NCI-H69 (cell line): ENCODE results near the gene SCNM1.
"Not testable (repeated sequence)": the region's sequence is repeated elsewhere in the genome, so short reads cannot be mapped to it uniquely, and the experiment has no call there.

Experiments used
- DNase-seq: peaks from one replicate; lab custom pipeline; 2025; lab: John Stamatoyannopoulos, UW

The SCNM1 gene

GRCh38 chr1:151193304-151193703, 27.4 kb downstream of the SCNM1 start:
- DNase-seq: no peak

DNA sequence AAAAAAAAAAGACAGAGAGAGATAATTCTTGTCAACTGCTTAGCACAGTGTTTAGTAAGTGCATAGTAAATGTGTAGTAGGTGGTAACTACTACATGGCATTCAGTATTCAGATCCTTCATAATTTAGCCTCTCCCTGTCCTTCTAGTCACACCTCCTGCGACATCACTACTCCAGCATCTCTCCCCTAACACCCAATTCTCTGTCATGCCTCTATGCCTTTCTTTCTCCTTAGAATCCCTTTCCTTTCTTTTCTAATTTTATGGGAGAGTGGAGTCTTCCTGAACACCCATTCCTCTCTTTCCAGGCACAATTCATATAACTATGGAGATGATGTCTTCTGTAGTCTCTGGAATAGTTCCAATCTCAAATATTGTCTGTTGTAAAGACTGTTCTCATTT, 27.9 kb downstream of the SCNM1 start:
- no peak for DNase-seq

- DNase-seq: peak; percentile 60
Observed at GRCh38 chr1:151194894-151195594, 29.1 kb downstream of the SCNM1 start.

- peak; percentile 91 for DNase-seq
Observed at GRCh38 chr1:151196292-151196800, 30.4 kb downstream of the SCNM1 start.

DNA sequence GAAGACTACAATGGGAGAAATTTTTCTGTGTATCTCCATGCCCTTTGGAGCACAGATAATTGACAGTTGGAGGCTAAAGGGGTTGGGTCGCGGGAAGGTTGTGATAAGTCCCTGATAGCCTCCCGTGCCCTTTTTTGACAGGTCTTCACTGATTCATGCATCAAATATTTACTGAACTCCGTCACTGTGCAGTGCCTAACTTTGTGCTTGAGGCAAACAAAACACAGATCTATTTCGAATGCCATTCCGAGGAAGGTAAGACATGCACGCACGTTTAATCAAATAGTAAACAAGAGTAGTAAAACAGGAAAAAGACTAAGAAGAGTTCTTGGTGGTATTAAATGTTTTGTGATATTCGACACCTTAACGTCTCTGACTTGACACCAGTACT, 31.9 kb downstream of the SCNM1 start:
- peak; percentile 65 for DNase-seq

DNA sequence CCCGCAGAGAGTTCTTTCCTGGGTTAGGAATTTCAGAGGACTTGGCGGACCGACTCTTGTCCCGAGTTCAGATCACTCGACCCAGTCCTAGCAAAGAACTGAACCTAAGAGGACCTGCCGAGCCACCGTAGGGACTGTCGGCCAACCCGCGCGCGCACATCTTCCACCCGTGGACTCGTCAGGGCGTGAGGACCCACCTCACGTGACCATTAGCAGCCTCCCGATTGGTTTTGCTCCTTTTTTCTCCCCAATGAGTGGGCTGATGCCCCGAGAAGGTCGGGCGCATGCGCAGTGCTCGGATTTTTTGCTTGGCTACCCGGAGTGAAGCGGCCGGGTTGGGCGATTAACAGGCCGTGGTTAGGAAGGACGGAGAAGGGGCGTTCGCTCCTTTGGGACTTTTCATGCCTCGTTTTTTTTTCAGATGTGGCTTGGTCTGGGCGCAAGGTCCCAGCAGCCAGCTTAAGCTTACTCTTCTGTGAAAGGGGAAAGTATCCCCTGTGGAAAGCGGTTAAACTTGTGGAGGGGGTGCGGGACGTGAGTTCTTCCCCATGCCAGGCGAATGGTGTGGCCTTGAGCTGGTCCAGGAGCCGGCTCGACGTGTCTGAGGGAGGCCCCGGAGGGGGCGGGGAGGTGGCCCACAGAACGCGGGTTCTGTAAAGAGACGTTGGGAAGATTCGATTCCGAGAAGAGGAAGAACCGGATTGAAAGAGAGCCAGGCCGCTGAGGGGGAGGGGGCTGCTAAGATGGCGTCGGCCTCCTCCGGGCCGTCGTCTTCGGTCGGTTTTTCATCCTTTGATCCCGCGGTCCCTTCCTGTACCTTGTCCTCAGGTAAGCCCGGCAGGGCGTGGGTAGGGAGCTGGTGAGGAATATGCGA, 32.5 kb downstream of the SCNM1 start, which contains the start of gene PIP5K1A:
PIP5K1A (plus strand) TSS at position 299 of the 874 bp plus-strand sequence; CDS start at position 744, 445 bp downstream.
- peak; percentile 99 for DNase-seq

DNA sequence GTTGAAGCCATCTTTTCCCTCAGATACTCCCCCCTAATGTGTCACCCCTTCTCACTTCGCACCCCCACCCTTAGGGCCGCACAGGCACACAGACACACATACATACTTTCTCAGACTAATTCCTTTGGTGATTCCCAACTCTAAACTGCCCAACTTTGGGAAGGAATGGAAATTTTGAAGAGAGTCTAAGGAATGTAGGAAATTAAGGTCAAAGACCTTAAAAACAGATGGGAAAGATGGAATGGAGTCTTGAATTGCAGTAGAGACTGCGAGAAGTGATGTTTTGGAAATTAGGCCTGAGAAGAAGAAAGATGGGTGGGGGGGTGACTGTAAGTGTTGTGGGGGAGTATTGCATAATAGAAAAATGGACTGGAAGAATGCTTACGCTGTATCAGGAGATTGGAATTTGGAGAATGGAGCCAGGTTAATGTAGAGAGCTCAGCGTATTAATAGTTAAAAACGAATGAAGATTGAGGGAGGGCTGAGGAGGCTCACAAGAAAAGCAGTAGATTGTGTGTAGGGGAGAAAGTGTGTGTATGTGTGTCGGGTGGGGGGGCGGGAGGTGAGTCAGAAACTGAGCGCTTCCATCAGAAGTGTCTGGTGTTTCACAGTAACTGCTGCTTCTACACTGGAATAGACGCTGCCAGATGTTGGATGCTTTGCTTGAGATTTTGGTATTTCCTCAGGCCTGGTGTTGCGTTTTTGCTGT, 34.1 kb downstream of the SCNM1 start:
- DNase-seq: no peak

DNA sequence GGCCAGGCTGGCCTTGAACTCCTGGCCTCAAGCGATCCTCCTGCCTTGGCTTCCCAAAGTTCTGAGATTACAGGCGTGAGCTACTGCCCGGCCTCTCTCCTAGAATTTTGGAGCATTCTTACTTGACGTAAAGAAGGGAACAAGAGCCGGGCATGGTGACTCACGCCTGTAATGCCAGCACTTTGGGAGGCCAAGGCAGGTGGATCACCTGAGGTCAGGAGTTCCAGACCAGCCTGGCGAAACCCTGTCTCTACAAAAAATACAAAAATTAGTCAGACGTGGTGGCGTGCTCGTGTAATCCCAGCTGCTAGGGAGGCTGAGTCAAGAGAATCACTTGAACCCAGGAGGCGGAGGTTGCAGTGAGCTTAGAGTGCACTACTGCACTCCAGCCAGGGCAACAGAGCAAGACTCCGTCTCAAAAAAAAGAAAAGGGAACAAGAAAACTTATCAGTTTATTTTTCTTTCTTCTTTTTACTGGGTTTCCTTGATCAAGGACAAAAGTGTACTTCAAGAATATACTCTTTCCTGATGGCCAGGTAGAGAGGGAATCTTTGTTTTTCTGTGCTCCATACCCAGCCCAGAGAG, 39.5 kb downstream of the SCNM1 start:
- not testable (repeated sequence) for DNase-seq

DNA sequence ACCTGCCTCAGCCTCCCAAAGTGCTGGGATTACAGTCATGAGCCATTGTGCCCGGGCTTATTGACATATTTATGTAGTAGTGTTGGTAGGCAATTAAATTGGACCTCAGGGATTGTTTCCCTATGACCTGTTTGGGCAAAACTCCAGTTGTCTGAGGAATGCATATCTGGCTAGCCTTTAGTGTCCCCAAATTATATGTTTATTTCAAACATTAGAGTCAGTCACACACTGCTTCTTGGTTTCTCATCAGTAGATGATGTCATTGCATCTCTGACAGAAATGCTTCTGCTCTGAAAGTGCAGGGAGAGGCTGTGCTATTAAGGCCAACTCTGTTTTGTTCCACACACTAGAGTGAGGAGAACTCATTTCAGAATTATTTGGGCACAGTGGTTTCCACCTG, 44.9 kb downstream of the SCNM1 start:
- peak; percentile 44 for DNase-seq

DNA sequence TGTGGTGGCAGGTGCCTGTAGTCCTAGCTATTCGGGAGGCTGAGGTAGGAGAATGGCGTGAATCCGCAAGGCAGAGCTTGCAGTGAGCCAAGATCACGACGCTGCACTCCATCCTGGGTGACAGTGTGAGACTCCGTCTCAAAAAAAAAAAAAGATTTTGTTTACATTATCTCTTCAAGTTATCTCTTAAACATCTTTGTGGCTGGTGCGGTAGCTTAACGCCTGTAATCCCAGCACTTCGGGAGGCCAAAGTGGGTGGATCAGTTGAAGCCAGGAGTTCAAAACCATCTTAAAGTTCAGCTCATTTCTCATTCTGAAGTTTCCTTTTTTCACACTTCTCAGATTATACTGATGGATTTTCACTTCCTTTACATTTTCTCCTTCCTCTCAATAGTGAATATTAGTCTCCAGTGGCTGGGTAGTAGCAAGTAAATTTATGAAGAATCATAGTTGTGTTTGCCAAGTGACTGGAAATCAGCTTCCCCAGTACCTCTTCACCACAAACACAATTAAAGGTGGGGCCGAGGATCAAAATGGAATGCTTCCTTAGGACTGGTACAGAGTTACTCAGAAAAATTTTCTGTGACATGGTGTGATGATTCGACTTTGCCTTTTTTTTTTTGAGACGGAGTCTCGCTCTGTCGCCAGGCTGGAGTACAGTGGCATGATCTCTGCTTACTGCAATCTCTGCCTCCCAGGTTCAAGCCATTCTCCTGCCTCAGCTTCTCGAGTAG, 46.2 kb downstream of the SCNM1 start:
- no peak for DNase-seq

GRCh38 chr1:151213560-151213959, 47.6 kb downstream of the SCNM1 start:
- no peak for DNase-seq
